Testis (tissue), 2 donors: Measurements from ENCODE around the gene TIAM2.

ENCODE experiments used
- POLR2A ChIP-seq: fragments of 450-650 bp; IDR thresholded peaks from one replicate; pipeline ENCODE4 v1.6.1; 2017; ENCODE audit warnings: antibody characterized with exemption, mild to moderate bottlenecking, moderate library complexity
- TF ChIP-seq, protein P1 (sequence below), 3 experiments: fragments of 450-650 bp in 2 of 3; fragments of 200-600 bp in 1 of 3; sonication (generic) in 1 of 3; IDR thresholded peaks; one replicate each; pipeline ENCODE4 v1.5.1; 2016 to 2019; ENCODE audit warnings: antibody characterized with exemption in 3 of 3, mild to moderate bottlenecking in 2 of 3, moderate library complexity in 1 of 3

DNA sequence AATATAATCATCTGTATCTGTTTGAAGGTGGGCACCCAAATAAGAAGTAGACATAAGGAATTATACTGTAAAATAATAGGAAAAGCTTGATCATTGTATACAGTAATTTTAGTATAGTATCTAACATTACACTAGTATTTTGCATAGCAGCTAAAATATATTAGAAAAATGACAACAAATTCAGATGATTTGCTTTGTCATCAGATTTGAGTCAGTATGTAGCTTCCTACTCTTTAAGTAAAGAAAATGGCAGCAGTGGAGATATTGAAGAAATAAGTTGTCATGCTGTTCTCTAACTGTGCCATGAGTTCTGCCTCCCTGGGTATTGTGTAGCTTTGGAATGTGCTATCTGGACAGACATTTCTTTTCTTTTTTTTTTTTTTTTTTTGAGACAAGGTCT, 74.4 kb downstream of the TIAM2 start:
- TF ChIP-seq, protein P1, sequence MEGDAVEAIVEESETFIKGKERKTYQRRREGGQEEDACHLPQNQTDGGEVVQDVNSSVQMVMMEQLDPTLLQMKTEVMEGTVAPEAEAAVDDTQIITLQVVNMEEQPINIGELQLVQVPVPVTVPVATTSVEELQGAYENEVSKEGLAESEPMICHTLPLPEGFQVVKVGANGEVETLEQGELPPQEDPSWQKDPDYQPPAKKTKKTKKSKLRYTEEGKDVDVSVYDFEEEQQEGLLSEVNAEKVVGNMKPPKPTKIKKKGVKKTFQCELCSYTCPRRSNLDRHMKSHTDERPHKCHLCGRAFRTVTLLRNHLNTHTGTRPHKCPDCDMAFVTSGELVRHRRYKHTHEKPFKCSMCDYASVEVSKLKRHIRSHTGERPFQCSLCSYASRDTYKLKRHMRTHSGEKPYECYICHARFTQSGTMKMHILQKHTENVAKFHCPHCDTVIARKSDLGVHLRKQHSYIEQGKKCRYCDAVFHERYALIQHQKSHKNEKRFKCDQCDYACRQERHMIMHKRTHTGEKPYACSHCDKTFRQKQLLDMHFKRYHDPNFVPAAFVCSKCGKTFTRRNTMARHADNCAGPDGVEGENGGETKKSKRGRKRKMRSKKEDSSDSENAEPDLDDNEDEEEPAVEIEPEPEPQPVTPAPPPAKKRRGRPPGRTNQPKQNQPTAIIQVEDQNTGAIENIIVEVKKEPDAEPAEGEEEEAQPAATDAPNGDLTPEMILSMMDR (IDR thresholded peaks at IDR 0.05) = no peak
- TF ChIP-seq POLR2A = no peak
